ENCODE results near the gene CCDC198.

GRCh38 chr14:57493467-57494181 is at the start of gene CCDC198:
- TF ChIP-seq EP300 (IDR thresholded peaks at IDR 0.05) (no peak), POLR2A (IDR thresholded peaks at IDR 0.05) (no peak)

All from gastroesophageal sphincter (tissue), 2 donors.